Measurements from ENCODE around the gene CCL11.
"Not testable (repeated sequence)": the region's sequence is repeated elsewhere in the genome, so short reads cannot be mapped to it uniquely, and the experiment has no call there.

CCL11 gene

GRCh38 chr17:34314279-34314678 lies 28.7 kb downstream of the CCL11 start:
- POLR2A ChIA-PET: no interaction called here
- Histone ChIP-seq H3K9me3 (ENCODE audit: control extremely low read depth in 1 of 5, control insufficient read depth in 4 of 5, insufficient read depth in 2 of 5, low read depth in 1 of 5, low read length in 4 of 5) (no peaks in the 10 kb centered on the region), H3K4me1 (ENCODE audit: control extremely low read depth in 1 of 4, control insufficient read depth in 4 of 4, insufficient read depth in 4 of 4, low read length in 3 of 4) (peaks cover 0 to 8% (median 2%) of the 10 kb centered on the region in 4 experiments), H3K4me3 (ENCODE audit: control insufficient read depth in 1 of 7, extremely low read depth in 1 of 7, insufficient read depth in 4 of 7, low read depth in 2 of 7, low read length in 6 of 7) (peak overlapping the region in 1 of 7 experiments; percentile 12), H3K27ac (ENCODE audit: insufficient read depth in 1 of 2, low read depth in 1 of 2, low read length in 2 of 2, poor library complexity in 1 of 2, severe bottlenecking in 2 of 2) (no peak overlapping the region), H3K36me3 (ENCODE audit: control insufficient read depth in 4 of 4, insufficient read depth in 4 of 4, low read length in 3 of 4) (no peaks in the 10 kb centered on the region), H3K27me3 (replicated peaks in 2 of 5; ENCODE audit: control insufficient read depth in 4 of 5, insufficient read depth in 5 of 5, low read length in 4 of 5) (no peaks in the 10 kb centered on the region)
- CTCF ChIA-PET: interaction anchor here (1.1 kb wide), 1 partner anchor 112 kb away, joined by 3 read pairs; no protein-coding TSS in a partner anchor
- DNase-seq: peak in 2 of 3 donors; percentile 26 to 27
- 21% methylated on average over 4 of the region's 4 CpGs for WGBS (ENCODE audit: insufficient coverage)

- WGBS (ENCODE audit: insufficient coverage): 94% methylated on average over 3 of the region's 3 CpGs
- DNase-seq: no peak
- ChIA-PET CTCF (no interaction called here), POLR2A (no interaction called here)
- no peaks in the 10 kb centered on the region for H3K9me3 ChIP-seq (ENCODE audit: control extremely low read depth in 1 of 5, control insufficient read depth in 4 of 5, insufficient read depth in 2 of 5, low read depth in 1 of 5, low read length in 4 of 5)
- H3K36me3 ChIP-seq (ENCODE audit: control insufficient read depth in 4 of 4, insufficient read depth in 4 of 4, low read length in 3 of 4): no peaks in the 10 kb centered on the region
- peaks cover 0 to 3% (median 0%) of the 10 kb centered on the region in 5 experiments for H3K27me3 ChIP-seq (replicated peaks in 2 of 5; ENCODE audit: control insufficient read depth in 4 of 5, insufficient read depth in 5 of 5, low read length in 4 of 5)
- H3K4me3 ChIP-seq (ENCODE audit: control insufficient read depth in 1 of 7, extremely low read depth in 1 of 7, insufficient read depth in 4 of 7, low read depth in 2 of 7, low read length in 6 of 7): no peak overlapping the region
- no peak overlapping the region for H3K27ac ChIP-seq (ENCODE audit: insufficient read depth in 1 of 2, low read depth in 1 of 2, low read length in 2 of 2, poor library complexity in 1 of 2, severe bottlenecking in 2 of 2)
- peaks cover 0 to 8% (median 2%) of the 10 kb centered on the region in 4 experiments for H3K4me1 ChIP-seq (ENCODE audit: control extremely low read depth in 1 of 4, control insufficient read depth in 4 of 4, insufficient read depth in 4 of 4, low read length in 3 of 4)
Observed at GRCh38 chr17:34318474-34318873, 32.9 kb downstream of the CCL11 start.

- H3K27ac ChIP-seq (ENCODE audit: insufficient read depth in 1 of 2, low read depth in 1 of 2, low read length in 2 of 2, poor library complexity in 1 of 2, severe bottlenecking in 2 of 2): no peak within 1 kb of the TSS
- peaks cover 0 to 6% (median 2%) of the 10 kb centered on the region in 4 experiments for H3K4me1 ChIP-seq (ENCODE audit: control extremely low read depth in 1 of 4, control insufficient read depth in 4 of 4, insufficient read depth in 4 of 4, low read length in 3 of 4)
- 70% methylated on average over 1 of the region's 2 CpGs for WGBS (ENCODE audit: insufficient coverage)
- no peak within 1 kb of the TSS for H3K4me3 ChIP-seq (ENCODE audit: control insufficient read depth in 1 of 7, extremely low read depth in 1 of 7, insufficient read depth in 4 of 7, low read depth in 2 of 7, low read length in 6 of 7)
- H3K36me3 ChIP-seq (ENCODE audit: control insufficient read depth in 4 of 4, insufficient read depth in 4 of 4, low read length in 3 of 4): no peaks in the 10 kb centered on the region
- ChIA-PET POLR2A (no interaction called here), CTCF (no interaction called here)
- peaks cover 0 to 3% (median 0%) of the 10 kb centered on the region in 5 experiments for H3K9me3 ChIP-seq (ENCODE audit: control extremely low read depth in 1 of 5, control insufficient read depth in 4 of 5, insufficient read depth in 2 of 5, low read depth in 1 of 5, low read length in 4 of 5)
- no peak for DNase-seq
- peaks cover 0 to 3% (median 0%) of the 10 kb centered on the region in 5 experiments for H3K27me3 ChIP-seq (replicated peaks in 2 of 5; ENCODE audit: control insufficient read depth in 4 of 5, insufficient read depth in 5 of 5, low read length in 4 of 5)
Observed at GRCh38 chr17:34319039-34319483, 33.5 kb downstream of the CCL11 start, which contains the start of gene CCL8. Gene CCL8 (plus strand): TSS chr17:34319435. CDS start chr17:34319502, 67 bp downstream.

- CTCF ChIA-PET: interaction anchor here (1.5 kb wide), 1 partner anchor 121 kb away, joined by 4 read pairs; no protein-coding TSS in a partner anchor
- H3K27me3 ChIP-seq (replicated peaks in 2 of 5; ENCODE audit: control insufficient read depth in 4 of 5, insufficient read depth in 5 of 5, low read length in 4 of 5): peaks cover 0 to 3% (median 0%) of the 10 kb centered on the region in 5 experiments
- H3K27ac ChIP-seq (ENCODE audit: insufficient read depth in 1 of 2, low read depth in 1 of 2, low read length in 2 of 2, poor library complexity in 1 of 2, severe bottlenecking in 2 of 2): no peak overlapping the region
- POLR2A ChIA-PET: interaction anchor here (0.5 kb wide), 1 partner anchor 88 kb away, joined by 3 read pairs; no protein-coding TSS in a partner anchor
- no peaks in the 10 kb centered on the region for H3K4me1 ChIP-seq (ENCODE audit: control extremely low read depth in 1 of 4, control insufficient read depth in 4 of 4, insufficient read depth in 4 of 4, low read length in 3 of 4)
- H3K9me3 ChIP-seq (ENCODE audit: control extremely low read depth in 1 of 5, control insufficient read depth in 4 of 5, insufficient read depth in 2 of 5, low read depth in 1 of 5, low read length in 4 of 5): peaks cover 0 to 12% (median 0%) of the 10 kb centered on the region in 5 experiments
- no peak for DNase-seq
- H3K36me3 ChIP-seq (ENCODE audit: control insufficient read depth in 4 of 4, insufficient read depth in 4 of 4, low read length in 3 of 4): no peaks in the 10 kb centered on the region
- H3K4me3 ChIP-seq (ENCODE audit: control insufficient read depth in 1 of 7, extremely low read depth in 1 of 7, insufficient read depth in 4 of 7, low read depth in 2 of 7, low read length in 6 of 7): no peak overlapping the region
Observed at GRCh38 chr17:34321964-34322363, 36.4 kb downstream of the CCL11 start.

- H3K4me3 ChIP-seq (ENCODE audit: control insufficient read depth in 1 of 7, extremely low read depth in 1 of 7, insufficient read depth in 4 of 7, low read depth in 2 of 7, low read length in 6 of 7); DNase-seq; CTCF ChIA-PET; POLR2A ChIA-PET; H3K4me1 ChIP-seq (ENCODE audit: control extremely low read depth in 1 of 4, control insufficient read depth in 4 of 4, insufficient read depth in 4 of 4, low read length in 3 of 4); H3K27ac ChIP-seq (ENCODE audit: insufficient read depth in 1 of 2, low read depth in 1 of 2, low read length in 2 of 2, poor library complexity in 1 of 2, severe bottlenecking in 2 of 2); H3K36me3 ChIP-seq (ENCODE audit: control insufficient read depth in 4 of 4, insufficient read depth in 4 of 4, low read length in 3 of 4); H3K27me3 ChIP-seq (replicated peaks in 2 of 5; ENCODE audit: control insufficient read depth in 4 of 5, insufficient read depth in 5 of 5, low read length in 4 of 5): not testable (repeated sequence)
- H3K9me3 ChIP-seq (ENCODE audit: control extremely low read depth in 1 of 5, control insufficient read depth in 4 of 5, insufficient read depth in 2 of 5, low read depth in 1 of 5, low read length in 4 of 5): peaks cover 0 to 12% (median 0%) of the 10 kb centered on the region in 5 experiments
- 100% methylated on average over 3 of the region's 4 CpGs for WGBS (ENCODE audit: insufficient coverage)
Observed at GRCh38 chr17:34327580-34327979, 42.0 kb downstream of the CCL11 start.

- H3K4me3 ChIP-seq (ENCODE audit: control insufficient read depth in 1 of 7, extremely low read depth in 1 of 7, insufficient read depth in 4 of 7, low read depth in 2 of 7, low read length in 6 of 7): no peak overlapping the region
- ChIA-PET POLR2A (no interaction called here), CTCF (no interaction called here)
- H3K36me3 ChIP-seq (ENCODE audit: control insufficient read depth in 4 of 4, insufficient read depth in 4 of 4, low read length in 3 of 4): no peaks in the 10 kb centered on the region
- no peaks in the 10 kb centered on the region for H3K4me1 ChIP-seq (ENCODE audit: control extremely low read depth in 1 of 4, control insufficient read depth in 4 of 4, insufficient read depth in 4 of 4, low read length in 3 of 4)
- H3K27ac ChIP-seq (ENCODE audit: insufficient read depth in 1 of 2, low read depth in 1 of 2, low read length in 2 of 2, poor library complexity in 1 of 2, severe bottlenecking in 2 of 2): no peak overlapping the region
- WGBS (ENCODE audit: insufficient coverage): no CpG with 5 or more reads among the region's 1 CpG
- H3K27me3 ChIP-seq (replicated peaks in 2 of 5; ENCODE audit: control insufficient read depth in 4 of 5, insufficient read depth in 5 of 5, low read length in 4 of 5): no peaks in the 10 kb centered on the region
- no peaks in the 10 kb centered on the region for H3K9me3 ChIP-seq (ENCODE audit: control extremely low read depth in 1 of 5, control insufficient read depth in 4 of 5, insufficient read depth in 2 of 5, low read depth in 1 of 5, low read length in 4 of 5)
- no peak for DNase-seq
Observed at GRCh38 chr17:34337701-34338100, 52.2 kb downstream of the CCL11 start.
